ENCODE results near the gene UBIAD1. TPM values are rescaled to one million over a fixed set of nuclear protein-coding genes. Genes with fewer than 3 reads are reported as not detected.

Gene UBIAD1
- total RNA-seq, 1 experiment from 2014 or later: 12.2 TPM

DNA sequence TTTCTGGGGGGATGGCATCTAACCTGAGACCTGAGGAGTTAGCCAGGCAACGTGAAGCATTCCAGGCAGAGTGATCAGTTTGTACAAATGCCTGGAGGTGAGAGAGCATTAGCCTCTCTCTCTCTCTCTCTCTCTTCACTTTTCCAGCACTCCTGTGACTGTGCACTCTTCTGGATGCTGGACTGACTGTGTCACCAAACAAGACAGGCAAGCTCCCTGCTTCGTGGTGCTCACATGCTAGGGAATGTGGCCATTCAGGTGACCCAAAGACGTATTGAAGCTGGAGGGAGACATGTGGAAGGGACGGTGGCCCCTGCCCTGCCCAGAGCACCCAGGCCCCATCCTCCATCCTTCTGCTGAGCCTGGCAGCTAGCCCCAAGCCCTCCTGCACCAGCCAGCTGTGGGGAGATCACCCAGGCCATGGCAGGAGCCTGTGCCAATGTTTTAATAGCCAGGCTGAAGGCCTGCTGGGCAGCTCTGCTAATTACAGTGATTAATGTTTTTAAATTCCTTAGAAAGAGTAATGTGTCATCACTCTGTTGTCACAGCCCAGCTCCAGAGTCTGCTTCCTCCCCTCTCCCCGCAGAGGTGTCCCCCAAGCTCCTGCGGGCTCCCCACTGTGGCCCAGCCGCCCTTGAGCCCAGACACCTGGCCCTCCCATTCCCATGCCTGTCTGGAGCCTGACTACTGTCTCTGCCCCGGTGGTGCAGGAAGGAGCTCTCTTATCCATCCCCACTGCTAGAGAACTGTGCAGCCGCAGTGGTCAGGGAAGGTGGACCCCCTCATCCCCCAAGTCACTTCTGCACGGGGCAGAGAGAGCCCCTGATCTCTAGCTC lies 48.9 kb downstream of the UBIAD1 start:
- Histone ChIP-seq H3K9me2 (replicated peaks; ENCODE audit: insufficient read depth, low read length) (no peaks in the 10 kb centered on the region), H3K79me2 (ENCODE audit: low read length) (no peaks in the 10 kb centered on the region), H3K9ac (ENCODE audit: low read length) (no peak overlapping the region), H2AFZ (ENCODE audit: low read length) (no peak overlapping the region), H3K27ac (ENCODE audit: low read length) (no peak overlapping the region), H3K4me3 (ENCODE audit: low read length) (no peak overlapping the region), H3K36me3 (ENCODE audit: insufficient read depth, low read length) (no peaks in the 10 kb centered on the region), H3K9me3 (ENCODE audit: low read length) (no peaks in the 10 kb centered on the region), H3K4me2 (ENCODE audit: low read depth, low read length, poor library complexity, severe bottlenecking) (no peak overlapping the region), H4K20me1 (ENCODE audit: insufficient read depth, low read depth, low read length) (no peaks in the 10 kb centered on the region; the same call in 1 of the 2 replicates), H3K4me1 (ENCODE audit: low read length) (no peaks in the 10 kb centered on the region), H3K27me3 (ENCODE audit: low read length) (no peaks in the 10 kb centered on the region)
- no peak for DNase-seq

DNA sequence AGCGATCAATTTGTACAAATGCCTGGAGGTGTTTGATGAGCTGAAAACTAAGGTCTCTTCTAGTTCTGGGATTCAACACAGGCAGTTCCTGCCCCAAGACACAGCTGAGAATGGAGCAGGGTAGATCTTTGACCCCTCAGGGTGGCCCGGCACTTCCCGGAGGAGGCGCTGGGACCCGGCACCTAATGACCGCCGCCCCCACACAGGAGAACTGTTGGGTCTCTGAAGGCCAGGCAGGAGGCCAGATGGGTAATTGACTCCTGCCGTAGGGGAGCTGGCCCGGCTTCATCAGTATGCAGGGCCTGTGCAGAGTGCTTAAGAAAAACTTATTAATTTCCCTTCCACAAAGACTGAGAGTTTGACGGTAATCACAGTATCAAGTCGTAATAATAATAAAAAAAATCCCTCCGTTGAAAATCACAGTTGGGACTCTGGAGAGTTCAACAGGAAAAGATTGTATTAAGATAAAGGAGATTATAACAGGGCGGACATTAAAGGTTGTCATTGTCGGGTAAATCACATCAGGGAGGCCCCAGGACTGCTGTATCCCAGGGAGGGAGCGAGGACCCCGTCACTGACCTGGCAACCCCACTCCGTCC lies 51.7 kb downstream of the UBIAD1 start:
- no peak for DNase-seq
- Histone ChIP-seq H3K27ac (ENCODE audit: low read length) (no peak overlapping the region), H3K4me3 (ENCODE audit: low read length) (no peak overlapping the region), H3K79me2 (ENCODE audit: low read length) (no peaks in the 10 kb centered on the region), H4K20me1 (ENCODE audit: insufficient read depth, low read depth, low read length) (no peaks in the 10 kb centered on the region; the same call in 1 of the 2 replicates), H3K27me3 (ENCODE audit: low read length) (no peaks in the 10 kb centered on the region), H3K9ac (ENCODE audit: low read length) (no peak overlapping the region), H3K4me2 (ENCODE audit: low read depth, low read length, poor library complexity, severe bottlenecking) (no peak overlapping the region), H2AFZ (ENCODE audit: low read length) (no peak overlapping the region), H3K36me3 (ENCODE audit: insufficient read depth, low read length) (no peaks in the 10 kb centered on the region), H3K4me1 (ENCODE audit: low read length) (no peaks in the 10 kb centered on the region), H3K9me2 (replicated peaks; ENCODE audit: insufficient read depth, low read length) (no peaks in the 10 kb centered on the region), H3K9me3 (ENCODE audit: low read length) (no peaks in the 10 kb centered on the region)

DNA sequence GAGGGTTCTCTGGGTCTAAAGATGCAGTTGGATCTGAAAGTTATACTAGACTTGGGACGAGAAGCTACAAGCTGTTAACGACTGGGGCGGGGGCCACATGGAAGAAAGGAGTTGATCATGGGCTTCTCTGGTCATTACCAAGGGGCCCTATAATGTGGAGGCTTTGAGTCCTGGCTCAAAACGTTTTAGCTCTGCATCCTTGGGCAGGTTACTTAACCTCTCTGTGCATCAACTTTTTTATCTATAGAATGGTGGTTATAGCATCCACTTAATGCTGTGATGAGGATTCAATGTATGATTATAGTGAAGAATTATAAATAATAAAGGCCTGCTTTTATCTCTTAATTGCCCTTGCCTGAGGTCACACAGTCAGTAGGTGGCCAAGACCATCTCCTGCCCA lies 53.1 kb downstream of the UBIAD1 start:
- no peak overlapping the region for H3K4me2 ChIP-seq (ENCODE audit: low read depth, low read length, poor library complexity, severe bottlenecking)
- DNase-seq: no peak
- H3K36me3 ChIP-seq (ENCODE audit: insufficient read depth, low read length): no peaks in the 10 kb centered on the region
- H2AFZ ChIP-seq (ENCODE audit: low read length): no peak overlapping the region
- H3K4me1 ChIP-seq (ENCODE audit: low read length): no peaks in the 10 kb centered on the region
- no peaks in the 10 kb centered on the region for H3K9me2 ChIP-seq (replicated peaks; ENCODE audit: insufficient read depth, low read length)
- H4K20me1 ChIP-seq (ENCODE audit: insufficient read depth, low read depth, low read length): no peaks in the 10 kb centered on the region
- no peaks in the 10 kb centered on the region for H3K9me3 ChIP-seq (ENCODE audit: low read length)
- H3K27ac ChIP-seq (ENCODE audit: low read length): no peak overlapping the region
- no peaks in the 10 kb centered on the region for H3K27me3 ChIP-seq (ENCODE audit: low read length)
- H3K4me3 ChIP-seq (ENCODE audit: low read length): no peak overlapping the region
- no peak overlapping the region for H3K9ac ChIP-seq (ENCODE audit: low read length)
- H3K79me2 ChIP-seq (ENCODE audit: low read length): no peaks in the 10 kb centered on the region

DNA sequence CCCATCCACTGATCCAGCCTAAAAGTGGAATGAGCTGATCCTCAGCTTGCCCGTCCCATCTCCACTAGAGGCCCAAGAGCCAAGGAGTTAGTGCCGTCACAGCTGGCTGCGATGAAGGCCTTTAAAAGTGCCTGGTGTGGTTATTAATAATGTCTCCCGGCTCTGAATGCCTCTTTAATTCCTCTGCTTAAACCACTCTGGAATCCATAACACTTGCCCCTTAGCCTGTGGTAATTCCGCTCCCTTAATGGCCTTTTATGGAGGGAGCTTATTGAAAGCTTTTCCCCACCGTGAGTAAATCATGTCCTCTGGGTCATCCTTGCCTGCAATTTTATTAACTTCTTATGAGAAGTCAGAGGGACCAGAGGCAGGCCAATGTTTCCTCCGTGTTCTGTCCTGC lies 55.4 kb downstream of the UBIAD1 start:
- H3K79me2 ChIP-seq (ENCODE audit: low read length): no peaks in the 10 kb centered on the region
- H3K4me2 ChIP-seq (ENCODE audit: low read depth, low read length, poor library complexity, severe bottlenecking): no peak overlapping the region
- H3K9me2 ChIP-seq (replicated peaks; ENCODE audit: insufficient read depth, low read length): no peaks in the 10 kb centered on the region
- no peaks in the 10 kb centered on the region for H3K27me3 ChIP-seq (ENCODE audit: low read length)
- no peaks in the 10 kb centered on the region for H3K4me1 ChIP-seq (ENCODE audit: low read length)
- H3K27ac ChIP-seq (ENCODE audit: low read length): no peak overlapping the region
- H3K9ac ChIP-seq (ENCODE audit: low read length): no peak overlapping the region
- no peak overlapping the region for H2AFZ ChIP-seq (ENCODE audit: low read length)
- H3K9me3 ChIP-seq (ENCODE audit: low read length): no peaks in the 10 kb centered on the region
- H3K4me3 ChIP-seq (ENCODE audit: low read length): no peak overlapping the region
- H4K20me1 ChIP-seq (ENCODE audit: insufficient read depth, low read depth, low read length): no peaks in the 10 kb centered on the region
- DNase-seq: no peak
- H3K36me3 ChIP-seq (ENCODE audit: insufficient read depth, low read length): no peaks in the 10 kb centered on the region

DNA sequence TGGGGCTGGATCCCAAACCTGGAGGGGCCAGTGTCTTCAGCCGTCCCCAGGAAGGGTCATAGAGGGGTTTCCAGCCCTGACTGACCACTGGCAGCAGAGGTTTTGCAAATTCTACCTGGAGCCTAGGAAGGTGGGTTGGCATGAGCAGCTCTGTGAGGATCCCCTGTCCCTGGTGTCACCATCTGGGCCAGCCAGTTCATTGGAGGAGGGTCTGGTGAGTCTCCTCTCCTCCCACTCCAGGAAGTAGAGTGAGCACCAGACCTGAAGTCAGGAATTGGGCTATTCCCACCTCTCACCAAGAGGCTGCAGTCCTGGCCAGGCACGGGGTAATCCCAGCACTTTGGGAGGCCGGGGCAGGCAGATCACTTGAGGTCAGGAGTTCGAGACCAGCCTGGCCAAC lies 57.4 kb downstream of the UBIAD1 start:
- Histone ChIP-seq H3K9me2 (replicated peaks; ENCODE audit: insufficient read depth, low read length) (no peaks in the 10 kb centered on the region), H4K20me1 (ENCODE audit: insufficient read depth, low read depth, low read length) (no peaks in the 10 kb centered on the region), H3K79me2 (ENCODE audit: low read length) (no peaks in the 10 kb centered on the region), H3K36me3 (ENCODE audit: insufficient read depth, low read length) (no peaks in the 10 kb centered on the region), H3K27me3 (ENCODE audit: low read length) (no peaks in the 10 kb centered on the region), H3K4me1 (ENCODE audit: low read length) (no peaks in the 10 kb centered on the region), H3K27ac (ENCODE audit: low read length) (no peak overlapping the region), H2AFZ (ENCODE audit: low read length) (no peak overlapping the region), H3K4me3 (ENCODE audit: low read length) (no peak overlapping the region), H3K9me3 (ENCODE audit: low read length) (no peaks in the 10 kb centered on the region), H3K4me2 (ENCODE audit: low read depth, low read length, poor library complexity, severe bottlenecking) (no peak overlapping the region), H3K9ac (ENCODE audit: low read length) (no peak overlapping the region)
- DNase-seq: no peak

DNA sequence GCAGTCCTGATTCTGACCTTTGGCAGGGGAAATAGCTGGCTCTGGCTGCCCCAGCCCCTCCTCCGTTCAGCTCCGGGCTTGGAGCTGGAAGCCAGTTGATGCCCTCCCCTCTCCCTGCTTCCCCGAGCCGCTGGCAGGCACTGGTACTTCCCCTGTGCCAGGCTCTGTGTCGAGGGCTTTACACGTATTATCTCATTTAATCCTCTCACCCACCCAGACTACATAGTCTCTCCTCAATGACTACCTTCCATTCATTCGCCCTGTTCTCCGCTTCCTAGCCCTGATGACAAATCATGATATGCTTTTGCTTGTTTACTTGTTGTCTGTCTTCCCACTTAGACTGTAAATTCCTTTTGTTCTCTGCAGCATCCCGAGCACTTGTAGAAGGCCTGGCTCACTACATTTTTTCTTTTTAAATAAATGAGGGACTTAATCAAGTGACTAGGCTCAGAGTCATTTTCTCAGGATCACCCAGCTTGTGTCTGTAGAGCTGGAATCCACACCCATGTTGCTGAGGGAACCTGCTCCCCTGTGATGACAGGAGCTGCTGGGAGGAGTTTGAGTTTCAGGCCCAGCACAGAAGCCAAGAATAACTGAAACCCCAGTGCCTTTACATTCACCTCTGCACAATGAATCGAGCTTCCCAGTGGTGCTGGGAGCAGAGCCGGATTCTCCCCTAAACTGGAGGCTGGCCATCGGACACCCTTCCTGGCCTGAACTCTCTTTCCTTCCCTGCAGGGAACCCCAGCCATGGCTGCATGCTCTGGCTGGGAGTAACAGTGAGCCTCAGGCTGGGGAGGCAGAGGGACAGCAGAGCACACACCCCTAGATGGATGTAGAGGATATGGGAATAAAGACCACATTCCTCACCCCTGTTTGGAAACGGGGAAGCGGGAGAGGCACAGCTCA lies 58.3 kb downstream of the UBIAD1 start:
- Histone ChIP-seq H4K20me1 (ENCODE audit: insufficient read depth, low read depth, low read length) (no peaks in the 10 kb centered on the region), H2AFZ (ENCODE audit: low read length) (no peak overlapping the region), H3K36me3 (ENCODE audit: insufficient read depth, low read length) (no peaks in the 10 kb centered on the region), H3K9ac (ENCODE audit: low read length) (no peak overlapping the region), H3K4me2 (ENCODE audit: low read depth, low read length, poor library complexity, severe bottlenecking) (no peak overlapping the region), H3K4me3 (ENCODE audit: low read length) (no peak overlapping the region), H3K9me3 (ENCODE audit: low read length) (no peaks in the 10 kb centered on the region), H3K79me2 (ENCODE audit: low read length) (no peaks in the 10 kb centered on the region), H3K9me2 (replicated peaks; ENCODE audit: insufficient read depth, low read length) (no peaks in the 10 kb centered on the region), H3K27ac (ENCODE audit: low read length) (no peak overlapping the region), H3K4me1 (ENCODE audit: low read length) (no peaks in the 10 kb centered on the region), H3K27me3 (ENCODE audit: low read length) (no peaks in the 10 kb centered on the region)
- no peak for DNase-seq

DNA sequence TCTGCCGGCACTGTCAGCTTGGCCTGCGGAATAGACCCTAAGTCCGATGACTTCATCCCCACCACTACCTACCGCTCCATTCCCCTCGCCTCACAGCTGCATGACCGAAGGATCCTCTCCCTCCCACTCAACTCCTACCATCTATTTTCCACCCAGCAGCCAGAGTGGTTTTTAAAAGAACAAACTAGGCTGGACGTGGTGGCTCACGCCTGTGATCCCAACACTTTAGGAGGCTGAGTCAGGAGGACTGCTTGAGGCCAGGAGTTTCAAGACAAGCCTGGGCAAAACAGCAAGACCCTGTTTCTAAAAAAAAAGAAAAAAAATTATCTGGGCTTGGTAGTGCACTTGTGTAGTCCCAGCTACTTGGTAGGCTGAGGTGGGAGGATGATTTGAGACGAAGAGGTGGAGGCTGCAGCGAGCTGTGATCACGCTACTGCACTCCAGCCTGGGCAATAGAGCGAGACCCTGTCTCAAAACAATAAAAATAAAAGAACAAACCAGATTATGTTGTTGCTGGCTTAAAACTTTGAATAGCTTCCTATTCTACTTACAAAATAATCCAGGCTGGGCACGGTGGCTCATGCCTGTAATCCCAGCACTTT lies 59.0 kb downstream of the UBIAD1 start:
- H3K4me1 ChIP-seq (ENCODE audit: low read length): no peaks in the 10 kb centered on the region
- no peak overlapping the region for H3K9ac ChIP-seq (ENCODE audit: low read length)
- H4K20me1 ChIP-seq (ENCODE audit: insufficient read depth, low read depth, low read length): no peaks in the 10 kb centered on the region
- no peak overlapping the region for H2AFZ ChIP-seq (ENCODE audit: low read length)
- H3K9me2 ChIP-seq (replicated peaks; ENCODE audit: insufficient read depth, low read length): no peaks in the 10 kb centered on the region
- no peaks in the 10 kb centered on the region for H3K27me3 ChIP-seq (ENCODE audit: low read length)
- H3K79me2 ChIP-seq (ENCODE audit: low read length): no peaks in the 10 kb centered on the region
- H3K4me2 ChIP-seq (ENCODE audit: low read depth, low read length, poor library complexity, severe bottlenecking): no peak overlapping the region
- no peak overlapping the region for H3K27ac ChIP-seq (ENCODE audit: low read length)
- H3K36me3 ChIP-seq (ENCODE audit: insufficient read depth, low read length): no peaks in the 10 kb centered on the region
- no peak for DNase-seq
- H3K9me3 ChIP-seq (ENCODE audit: low read length): no peaks in the 10 kb centered on the region
- H3K4me3 ChIP-seq (ENCODE audit: low read length): no peak overlapping the region

DNA sequence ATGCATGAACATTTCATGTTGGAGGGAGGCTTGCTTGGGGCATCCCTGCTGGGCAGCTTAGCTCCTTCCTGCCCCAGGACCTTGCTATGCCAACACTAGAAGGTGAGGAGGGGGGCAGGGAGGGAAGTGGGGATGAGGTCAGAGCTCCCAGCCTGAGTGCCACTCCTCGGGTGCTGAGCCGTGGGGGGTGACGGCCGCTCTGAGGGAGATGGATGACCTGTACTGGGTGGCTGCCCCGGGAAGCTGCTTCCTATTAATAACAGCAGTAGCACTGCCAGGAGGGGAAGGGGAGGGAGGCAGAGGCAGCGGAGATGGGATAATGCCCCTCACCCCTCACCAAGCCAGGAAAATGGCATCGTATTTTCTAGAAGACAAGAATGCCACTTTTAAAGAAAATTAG lies 60.6 kb downstream of the UBIAD1 start:
- H3K4me3 ChIP-seq (ENCODE audit: low read length): no peak overlapping the region
- no peak overlapping the region for H2AFZ ChIP-seq (ENCODE audit: low read length)
- H3K9me2 ChIP-seq (replicated peaks; ENCODE audit: insufficient read depth, low read length): no peaks in the 10 kb centered on the region
- H3K9ac ChIP-seq (ENCODE audit: low read length): no peak overlapping the region
- no peaks in the 10 kb centered on the region for H3K36me3 ChIP-seq (ENCODE audit: insufficient read depth, low read length)
- H3K27ac ChIP-seq (ENCODE audit: low read length): no peak overlapping the region
- no peaks in the 10 kb centered on the region for H3K27me3 ChIP-seq (ENCODE audit: low read length)
- DNase-seq: no peak
- no peaks in the 10 kb centered on the region for H4K20me1 ChIP-seq (ENCODE audit: insufficient read depth, low read depth, low read length)
- no peaks in the 10 kb centered on the region for H3K9me3 ChIP-seq (ENCODE audit: low read length)
- no peaks in the 10 kb centered on the region for H3K4me1 ChIP-seq (ENCODE audit: low read length)
- no peaks in the 10 kb centered on the region for H3K79me2 ChIP-seq (ENCODE audit: low read length)
- no peak overlapping the region for H3K4me2 ChIP-seq (ENCODE audit: low read depth, low read length, poor library complexity, severe bottlenecking)

Measured in Karpas-422 (cell line).